HG03175 (cell line): ENCODE results near the gene RETSAT.
"Not testable (repeated sequence)": the region's sequence is repeated elsewhere in the genome, so short reads cannot be mapped to it uniquely, and the experiment has no call there.

ENCODE experiments used
- ATAC-seq: cut with Tn5 transposase; IDR thresholded peaks from one replicate; pipeline ENCODE4 v1.9.1; 2021; ENCODE audit warnings: mild to moderate bottlenecking, moderate library complexity; ENCODE audit not compliant: unreplicated experiment

The RETSAT gene

DNA sequence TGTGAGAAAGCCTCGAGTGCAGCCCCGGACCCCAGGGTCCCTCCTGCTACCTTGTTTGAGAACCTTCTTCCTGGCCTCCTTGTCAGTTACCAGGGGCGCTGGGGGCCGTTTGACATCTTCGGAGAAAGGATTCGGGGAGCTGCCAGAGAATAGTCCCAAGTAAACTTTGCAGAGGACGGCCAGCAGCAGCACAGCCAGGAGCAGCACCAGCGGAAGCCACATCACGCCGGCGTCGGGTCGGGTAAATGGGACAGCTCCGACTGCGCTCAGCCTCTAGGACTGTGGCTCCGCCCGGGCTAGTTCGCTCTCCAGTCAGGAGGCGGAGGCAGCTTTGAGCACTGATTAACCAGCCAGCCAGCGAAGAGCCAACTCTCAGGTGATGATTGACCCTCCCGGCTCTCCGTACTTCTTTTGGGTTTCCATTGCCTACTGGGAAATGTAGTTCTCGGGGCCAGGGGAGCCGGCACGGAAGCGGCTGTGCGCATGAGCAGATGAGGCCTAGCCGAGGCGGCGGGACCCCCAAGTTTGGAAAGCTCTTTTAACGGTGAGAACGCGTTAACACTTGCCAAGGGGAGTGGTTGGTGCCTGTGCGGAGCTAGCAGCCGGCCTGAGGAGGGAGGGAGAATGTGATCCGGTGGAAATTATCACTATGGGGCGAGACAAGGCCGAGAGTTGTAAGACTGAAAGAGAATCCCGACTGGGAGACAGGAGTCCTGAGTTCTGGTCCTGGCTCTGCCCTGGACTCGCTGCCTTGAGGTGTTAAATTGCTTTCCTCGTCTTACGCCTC lies at the start of gene RETSAT, which contains the start of gene ELMOD3:
TSS of gene RETSAT (minus strand) at position 243 of the 787 bp plus-strand sequence. CDS start at position 222, 21 bp downstream.
TSS of gene ELMOD3 (plus strand) at position 484 of the 787 bp plus-strand sequence. CDS start 2,430 bp downstream, outside the sequence.
- peak; percentile 97 for ATAC-seq

DNA sequence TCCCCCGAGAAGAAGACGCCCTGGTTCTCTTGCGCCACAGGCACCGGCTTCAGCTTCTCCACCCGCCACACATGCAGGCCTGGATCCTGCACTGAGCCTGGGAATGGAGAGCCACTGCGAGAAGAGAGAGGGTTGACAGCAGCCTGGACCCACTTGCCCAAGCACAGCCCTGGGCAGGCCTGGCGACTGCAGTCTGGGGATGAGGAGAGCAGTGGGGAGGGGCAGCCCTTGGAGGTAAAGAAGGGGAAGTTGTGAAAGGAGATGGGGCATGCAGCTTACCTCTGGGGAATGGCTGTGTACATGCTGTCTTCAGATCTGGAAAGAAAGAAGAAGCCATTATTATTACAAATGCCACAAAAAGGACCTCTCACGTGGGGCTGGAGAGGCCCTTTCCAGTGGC lies 47.5 kb upstream of the RETSAT start:
- ATAC-seq = no peak

DNA sequence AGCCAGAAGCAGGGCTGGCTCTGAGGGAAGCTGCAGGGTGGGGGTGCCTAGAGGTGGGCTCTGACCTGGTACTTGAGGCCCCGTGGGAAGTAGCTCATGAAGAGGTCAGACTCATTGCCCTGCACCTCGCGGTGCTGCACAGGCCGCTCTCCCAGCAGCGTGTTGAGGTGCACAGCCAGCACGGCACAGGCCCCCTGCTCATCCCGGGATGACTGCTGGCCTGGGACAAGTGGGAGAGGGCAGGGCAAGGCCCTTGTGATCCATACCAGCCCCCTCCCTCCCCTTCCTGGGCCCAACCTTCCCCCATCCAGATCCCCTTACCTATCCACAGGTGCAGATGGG lies 47.1 kb upstream of the RETSAT start:
- ATAC-seq = no peak

DNA sequence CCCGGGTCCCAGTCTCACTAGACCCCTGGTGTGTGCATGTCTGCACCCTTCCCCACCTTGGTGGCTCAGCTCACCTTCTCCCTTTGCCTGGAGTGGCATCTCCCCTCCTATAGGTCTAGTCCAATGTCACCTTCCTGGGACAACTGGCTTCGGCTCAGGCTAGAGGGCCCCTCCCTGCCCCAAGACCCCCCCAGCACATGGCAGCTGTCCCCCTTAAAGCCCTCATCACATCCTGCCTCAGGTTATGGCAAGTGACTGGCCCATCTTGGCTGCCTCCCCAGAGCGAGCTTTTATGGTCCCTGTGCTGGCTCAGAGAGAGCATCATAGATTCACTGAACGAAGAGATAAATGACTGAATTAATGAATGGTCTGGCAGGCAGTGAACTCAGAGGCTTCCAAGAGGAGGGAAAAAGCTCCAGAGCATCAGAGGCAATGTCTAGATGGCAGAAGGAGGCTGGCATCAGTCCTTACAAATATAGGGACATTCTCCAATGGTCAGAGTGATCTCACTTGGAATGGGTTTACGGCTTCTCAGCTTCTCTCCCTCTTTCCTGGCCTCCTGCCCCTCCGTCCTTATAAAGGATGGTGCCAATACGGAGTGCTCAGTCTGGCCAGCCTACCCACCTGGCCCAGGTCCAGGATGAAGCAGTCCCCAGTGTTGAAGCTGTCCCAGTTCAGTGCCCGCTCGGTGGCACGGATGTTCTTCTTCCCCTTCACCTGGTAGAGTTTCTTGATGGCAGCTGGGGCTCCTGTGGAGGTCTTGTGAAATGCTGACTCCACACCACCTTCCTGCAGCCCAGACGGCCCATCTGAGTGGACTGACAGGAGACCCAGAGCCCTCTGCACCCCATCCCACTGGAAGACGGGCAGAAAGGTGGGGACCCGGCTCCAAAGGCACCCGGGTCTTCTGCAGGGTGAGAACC lies 46.5 kb upstream of the RETSAT start:
- ATAC-seq = no peak

DNA sequence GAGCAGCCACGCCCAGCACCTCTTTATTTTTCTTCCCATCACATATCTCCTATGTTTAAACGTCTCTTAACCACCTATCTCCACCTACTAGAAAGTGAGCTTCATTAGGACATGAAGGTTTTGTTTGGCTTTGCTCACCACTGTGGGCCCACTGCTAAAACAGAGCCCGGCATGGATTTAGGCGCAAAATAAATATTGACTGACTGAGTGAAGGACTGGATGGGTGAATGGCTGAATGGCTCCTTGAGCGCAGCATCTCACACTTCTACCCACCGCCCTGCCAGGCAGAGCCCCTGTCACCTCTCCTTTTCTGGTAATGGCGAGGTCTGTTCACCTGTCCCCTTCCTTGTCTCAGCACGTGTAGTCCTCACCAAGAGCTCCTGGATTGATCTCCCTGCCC lies 45.7 kb upstream of the RETSAT start:
- no peak for ATAC-seq

DNA sequence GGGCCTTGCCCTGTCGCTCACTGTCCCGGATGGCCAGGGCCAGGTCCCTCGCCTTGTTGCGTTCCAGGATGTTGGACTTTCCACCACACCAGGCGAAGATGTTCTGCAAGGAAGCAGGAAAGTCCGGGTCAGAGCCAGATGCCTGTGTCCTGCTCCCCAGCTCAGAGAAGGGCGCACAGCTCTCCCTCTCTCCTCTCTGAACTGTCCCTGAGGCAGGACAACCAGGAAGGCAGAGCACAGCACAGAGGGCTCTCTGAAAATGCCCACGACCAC lies 44.8 kb upstream of the RETSAT start:
- ATAC-seq = no peak

DNA sequence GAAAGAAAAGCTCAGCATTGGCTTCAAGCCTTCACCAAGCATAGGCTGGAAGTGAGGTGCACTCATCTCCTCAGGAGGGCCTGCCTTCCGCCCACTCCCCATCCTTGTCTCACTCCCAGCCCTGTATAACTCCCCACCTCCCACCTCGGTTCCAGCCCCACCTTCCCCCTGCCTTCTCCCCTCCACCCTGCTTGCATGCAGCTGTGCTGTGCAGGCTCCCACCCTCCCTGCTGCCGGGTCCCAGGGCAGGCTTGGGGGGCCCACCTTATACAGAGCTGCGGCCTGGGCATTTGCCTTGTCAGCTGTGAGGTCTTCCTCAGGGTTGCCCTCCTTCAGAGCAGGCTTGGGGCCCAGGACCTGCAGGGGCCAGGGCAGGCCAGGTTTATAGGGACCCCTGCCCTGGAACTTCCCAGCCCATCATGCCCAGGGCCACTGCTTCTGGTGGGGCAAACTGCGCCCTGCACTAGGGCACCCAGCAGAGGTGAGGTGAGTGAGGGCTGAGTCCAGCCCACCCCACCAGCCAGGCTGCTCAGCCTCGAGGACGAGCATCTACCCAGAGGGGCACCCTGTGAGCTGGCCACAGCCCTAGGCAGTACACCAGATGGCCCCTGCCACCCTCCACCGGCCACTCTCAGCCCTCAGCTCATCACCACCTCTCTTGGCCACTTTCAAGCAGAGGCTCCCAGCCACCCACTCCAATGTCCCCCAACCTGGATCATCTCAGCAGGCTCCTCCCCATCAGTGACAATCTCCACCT lies 44.3 kb upstream of the RETSAT start:
- ATAC-seq = no peak

DNA sequence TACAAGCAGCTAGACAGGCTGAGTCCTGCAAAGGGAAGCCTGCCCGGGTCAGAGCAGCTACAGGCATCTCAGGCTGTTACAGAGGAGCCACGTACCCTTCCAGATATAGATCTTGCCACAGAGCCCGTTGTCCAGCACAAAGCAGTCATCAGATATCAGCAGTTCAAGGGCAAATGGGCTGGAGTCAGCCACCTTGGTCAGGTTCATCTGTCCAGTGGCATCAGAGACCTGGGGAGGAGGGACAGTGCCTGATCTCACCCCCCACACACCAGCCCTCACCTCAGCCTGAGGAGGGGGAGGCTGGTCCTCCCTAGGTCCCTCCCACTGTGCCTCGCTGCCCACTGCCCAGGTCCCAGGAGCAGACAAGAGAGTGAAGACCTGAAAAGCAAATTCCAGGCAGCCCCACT lies 43.6 kb upstream of the RETSAT start:
- ATAC-seq = no peak

DNA sequence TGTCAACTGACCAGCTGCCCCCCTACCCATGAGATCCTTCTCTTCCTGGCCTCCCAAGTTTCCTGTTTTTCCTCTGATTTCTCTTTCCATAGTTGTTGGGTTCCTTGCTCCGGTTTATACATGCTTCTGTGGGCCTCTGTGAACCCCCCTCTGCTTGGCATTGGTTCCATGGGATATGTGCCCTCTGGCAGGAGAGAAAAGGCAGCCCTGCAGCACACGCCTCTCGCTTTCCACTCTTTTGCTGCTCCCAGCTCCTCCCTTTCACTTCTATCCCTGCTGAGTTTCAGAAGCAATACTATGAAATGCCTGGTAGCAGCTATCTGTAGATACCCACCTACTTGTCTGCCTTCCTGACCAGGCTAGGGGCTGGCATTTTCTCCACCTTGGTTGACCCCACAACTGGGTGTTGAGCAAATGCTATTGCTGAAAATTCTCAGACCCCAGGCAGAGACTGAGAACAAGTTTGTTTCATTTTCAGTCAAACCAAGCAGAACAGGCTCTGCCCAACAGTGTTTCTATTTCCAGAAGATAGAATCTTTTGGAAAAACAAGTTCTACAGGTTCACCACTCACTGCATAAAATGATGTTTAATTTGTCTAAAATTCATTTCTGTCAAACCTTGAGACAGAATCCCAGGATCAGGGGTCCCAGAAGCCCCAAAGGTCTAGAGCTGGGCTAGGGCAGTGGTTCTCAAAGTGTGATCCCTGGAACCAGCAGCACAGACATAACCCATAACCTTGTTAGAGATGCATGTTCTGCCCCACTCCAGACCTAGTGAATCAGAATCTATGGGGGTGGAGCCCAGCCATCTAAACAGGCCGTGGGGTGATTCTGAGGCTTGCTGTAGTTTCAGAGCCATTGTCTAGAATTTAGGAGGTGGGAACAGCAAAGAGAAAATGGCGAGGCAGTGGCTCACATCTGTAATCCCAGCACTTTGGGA lies 42.5 kb upstream of the RETSAT start:
- no peak for ATAC-seq

DNA sequence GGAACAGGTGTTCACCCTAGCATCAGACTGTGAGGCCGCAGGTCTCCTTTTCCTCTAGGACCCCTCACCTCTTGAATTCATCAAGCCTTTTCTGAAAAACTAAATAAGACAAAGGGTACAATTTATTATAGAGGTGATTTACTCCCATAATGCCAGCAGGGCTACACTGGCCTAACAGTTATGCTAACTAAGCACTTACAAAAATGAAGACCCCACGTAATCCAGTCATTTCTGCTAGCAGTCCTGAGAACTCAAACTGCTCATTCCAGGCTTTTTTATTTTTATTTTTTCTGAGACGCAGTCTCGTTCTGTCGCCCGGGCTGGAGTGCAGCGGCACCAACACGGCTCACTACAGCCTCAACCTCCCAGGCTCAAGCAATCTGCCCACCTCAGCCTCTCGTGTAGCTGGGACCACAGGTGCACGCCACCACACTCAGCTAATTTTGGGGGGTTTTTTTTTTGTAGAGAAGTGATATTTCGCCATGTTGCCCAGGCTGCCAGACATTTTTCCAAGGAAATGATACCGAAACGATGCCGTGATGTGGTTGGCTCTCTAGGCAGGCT lies 41.7 kb upstream of the RETSAT start:
- no peak for ATAC-seq

DNA sequence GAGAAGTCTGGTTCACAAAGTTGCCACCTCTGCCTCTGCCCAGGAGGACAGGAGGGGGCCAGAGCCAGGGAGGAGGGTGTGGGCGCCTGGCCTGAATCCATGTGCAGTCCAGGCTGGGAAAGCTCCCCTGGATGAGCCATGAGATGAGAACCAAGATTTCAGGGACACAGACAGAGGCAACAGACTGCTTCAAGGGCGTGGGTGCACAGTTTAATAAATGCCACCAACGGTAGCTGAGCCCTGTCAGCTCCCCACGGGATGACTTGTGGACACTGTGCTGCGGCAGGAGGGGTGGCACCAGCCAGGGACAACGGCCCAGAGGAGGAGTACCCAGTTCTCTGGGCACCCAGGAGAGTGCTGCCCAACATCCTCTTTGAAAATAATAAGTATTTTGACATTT lies 40.6 kb upstream of the RETSAT start:
- ATAC-seq = no peak

DNA sequence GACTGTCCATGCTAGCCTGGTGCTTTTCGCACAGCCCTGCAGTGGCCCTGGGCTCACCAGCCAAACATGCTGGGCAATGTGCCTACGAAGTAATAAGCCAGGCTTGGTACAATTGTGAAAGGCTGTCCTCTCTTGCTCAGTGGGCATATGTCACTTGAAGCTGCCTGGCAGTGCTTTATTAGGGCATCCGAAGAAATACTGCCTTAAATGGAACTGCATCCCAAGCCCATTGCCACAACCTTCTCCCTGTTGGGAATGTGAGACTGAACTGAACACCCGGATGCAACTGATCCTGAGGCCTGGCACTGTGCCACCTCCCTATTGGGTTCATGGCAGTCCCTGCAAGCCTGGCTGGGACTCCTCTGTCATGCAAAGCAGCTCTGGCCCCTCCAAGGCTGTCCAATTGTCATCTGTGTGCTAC lies 39.9 kb upstream of the RETSAT start:
- ATAC-seq = no peak

DNA sequence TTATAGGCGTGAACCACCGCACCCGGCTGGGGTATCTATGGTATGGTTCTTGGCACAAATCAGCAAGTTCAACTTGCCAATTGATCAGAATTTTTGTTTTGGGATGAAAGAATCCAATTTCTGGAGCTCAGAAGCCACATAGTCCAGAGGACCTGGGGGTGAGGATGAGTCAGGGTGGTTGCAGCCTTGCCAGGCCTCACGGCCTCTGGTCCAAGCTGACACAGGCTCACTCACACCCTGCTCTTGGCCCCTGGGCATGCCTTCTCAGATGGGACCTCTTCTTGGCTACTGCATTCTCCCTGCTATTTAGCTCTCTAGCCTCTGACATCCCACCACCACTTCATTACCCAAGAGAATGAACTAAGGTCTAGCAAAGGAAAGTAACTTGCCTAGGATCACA lies 39.5 kb upstream of the RETSAT start:
- ATAC-seq = no peak

DNA sequence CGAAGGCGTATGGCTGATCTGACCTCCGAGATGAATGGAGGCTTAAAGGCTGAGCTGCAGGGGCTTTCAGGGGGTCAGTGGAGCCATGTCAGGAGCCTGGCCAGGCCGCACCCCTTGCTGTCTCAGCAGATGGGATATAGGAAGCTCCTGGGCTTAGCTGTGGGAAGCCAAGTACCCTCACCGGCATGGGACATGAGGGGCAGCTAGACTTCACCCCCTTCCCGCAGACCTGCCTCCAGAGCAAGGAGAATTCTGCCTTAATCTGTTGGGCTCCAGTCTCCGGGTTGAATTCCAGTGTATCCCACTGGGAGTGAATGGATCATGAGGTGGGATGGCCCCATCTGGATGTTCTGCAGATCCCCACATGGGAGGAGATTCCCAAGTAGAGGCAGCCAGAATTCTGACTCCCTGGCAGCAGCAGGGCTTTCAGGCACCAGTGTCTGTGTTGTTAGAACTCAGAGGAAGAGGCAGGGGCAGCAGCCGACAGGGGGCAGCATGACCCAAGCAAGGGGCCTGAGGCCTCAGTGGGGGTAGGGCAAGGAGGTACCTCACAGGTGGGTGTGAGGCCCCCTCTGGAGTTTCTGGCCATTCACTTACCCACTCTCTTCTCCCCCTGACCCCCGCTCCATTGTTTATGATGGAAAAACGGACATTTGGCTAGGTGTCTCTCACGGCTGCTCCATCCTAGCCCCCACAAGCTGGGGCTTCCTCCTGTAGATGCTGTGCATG lies 36.8 kb upstream of the RETSAT start:
- no peak for ATAC-seq

DNA sequence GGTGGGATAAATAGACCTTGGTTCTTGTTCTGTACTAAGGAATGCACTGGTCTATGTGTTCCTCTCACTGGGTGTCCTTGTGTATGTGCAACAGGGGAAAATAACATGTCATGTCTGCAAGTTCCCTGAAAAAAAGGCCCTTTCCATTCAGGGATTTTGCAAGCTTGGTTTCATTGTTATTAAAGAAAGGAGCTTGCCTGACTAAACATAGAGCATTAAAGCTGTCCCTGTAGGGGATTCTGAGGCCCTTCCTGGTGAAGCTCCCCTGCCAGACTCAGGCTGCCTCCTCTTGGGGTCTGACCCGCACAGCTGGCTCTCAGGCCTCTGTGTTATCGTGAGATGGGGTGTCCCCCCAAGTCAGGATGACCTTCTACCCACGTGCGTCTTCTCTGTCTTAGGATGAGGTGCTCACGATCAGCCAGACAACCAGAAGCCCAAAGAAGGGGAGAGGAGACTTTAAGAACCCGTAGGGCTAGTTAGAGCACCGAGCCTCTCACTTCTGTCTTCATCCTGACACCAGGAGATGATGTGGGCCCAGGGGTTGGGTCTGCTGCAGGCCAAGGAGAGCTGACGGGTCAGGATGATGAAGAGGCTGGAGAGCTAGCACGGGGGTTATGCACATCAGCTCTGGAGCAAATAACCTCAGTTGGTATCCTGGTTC lies 34.7 kb upstream of the RETSAT start:
- no peak for ATAC-seq

DNA sequence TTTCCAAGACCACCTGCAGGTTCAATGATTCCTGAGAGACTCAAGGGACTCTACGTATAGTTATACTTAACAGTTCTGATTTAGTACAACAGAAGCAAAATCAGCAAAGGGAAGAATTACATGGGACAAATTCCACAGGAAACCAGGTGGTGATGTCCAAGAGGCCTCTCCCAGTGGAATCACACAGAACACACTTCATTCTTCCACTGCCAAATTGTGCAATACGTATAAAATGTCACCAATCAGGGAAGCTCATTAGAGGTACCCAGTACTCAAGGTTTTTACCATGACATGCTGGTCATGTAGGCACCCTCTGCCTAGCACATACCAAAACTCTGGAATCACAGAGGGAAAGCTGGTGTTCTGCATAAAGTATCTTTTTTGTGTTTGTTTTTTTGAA lies 33.4 kb upstream of the RETSAT start:
- no peak for ATAC-seq

DNA sequence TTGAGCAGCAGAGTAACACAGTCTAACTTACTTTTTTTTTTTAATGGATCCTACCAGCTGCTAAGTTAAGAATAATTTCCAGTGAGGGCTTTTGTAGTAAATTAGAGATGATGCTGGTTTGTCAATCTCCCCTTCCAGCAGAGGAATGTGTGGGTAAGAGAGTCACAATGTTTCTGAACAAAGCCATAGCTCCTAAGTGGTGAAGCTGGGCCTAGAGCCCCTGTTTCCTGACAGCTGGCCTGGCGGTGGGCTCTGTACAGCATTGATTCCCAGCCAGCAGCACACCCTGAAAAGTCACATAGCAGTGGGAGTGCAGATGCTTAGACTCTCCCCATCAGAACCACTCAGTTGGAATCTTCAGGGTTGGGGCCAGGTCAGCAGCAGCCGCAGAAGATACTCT lies 31.4 kb upstream of the RETSAT start:
- no peak for ATAC-seq

DNA sequence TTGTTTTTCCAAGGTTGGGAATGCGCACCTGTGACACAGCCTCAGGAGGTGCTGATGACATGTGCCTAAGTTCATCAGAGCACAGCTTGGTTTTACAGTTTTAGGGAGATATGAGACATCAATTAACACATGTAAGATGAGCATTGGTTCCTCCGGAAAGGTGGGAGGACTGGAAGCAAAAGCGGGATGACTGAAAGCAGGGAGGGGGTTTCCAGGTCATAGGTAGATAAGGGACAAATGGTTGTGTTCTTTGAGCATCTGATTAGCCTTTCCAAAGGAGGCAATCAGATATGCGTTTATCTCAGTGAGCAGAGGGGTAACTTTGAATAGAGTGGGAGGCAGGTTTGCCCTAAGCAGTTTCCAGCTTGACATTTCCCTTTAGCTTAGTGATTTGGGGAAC lies 29.5 kb upstream of the RETSAT start:
- no peak for ATAC-seq

DNA sequence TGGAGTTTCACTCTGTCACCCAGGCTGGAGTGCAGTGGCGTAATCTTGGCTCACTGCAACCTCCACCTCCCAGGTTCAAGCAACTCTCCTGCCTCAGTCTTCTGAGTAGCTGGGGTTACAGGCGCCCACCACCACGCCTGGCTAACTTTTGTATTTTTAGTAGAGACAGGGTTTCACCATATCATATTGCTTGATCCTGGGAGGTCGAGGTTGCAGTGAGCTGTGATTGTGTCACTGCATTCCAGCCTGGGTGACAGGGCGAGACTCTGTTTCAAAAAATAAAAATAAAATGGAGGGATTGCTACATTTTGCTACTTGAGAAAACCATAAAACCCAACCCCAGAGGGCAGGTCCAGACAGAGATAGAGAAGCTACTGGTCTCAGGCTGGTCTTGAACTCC lies 28.8 kb upstream of the RETSAT start:
- not testable (repeated sequence) for ATAC-seq
